Prostate gland (tissue), 2 donors: ENCODE results near the gene FFAR3. TPM values are rescaled to one million over a fixed set of nuclear protein-coding genes. Genes with fewer than 3 reads are reported as not detected.

Experiments
- DNase-seq: peaks from one replicate; pipeline ENCODE4 v3.0.0-alpha.2; 2019; ENCODE audit warnings: low spot score
- H3K27ac ChIP-seq, 2 donors: fragments of 200-600 bp; sonication (generic); 2 replicates each; pipeline ENCODE4 v1.5.1; 2017 to 2019
- H3K27me3 ChIP-seq: fragments of 200-600 bp; sonication (generic); replicated peaks from 2 replicates; pipeline ENCODE4 v1.5.1; 2019; ENCODE audit not compliant: insufficient read depth
- H3K36me3 ChIP-seq, 2 donors: fragments of 200-600 bp; sonication (generic); 1 replicate in 1 of 2; 2 replicates in 1 of 2; pipeline versions ENCODE4 v1.5.1 to v1.8.1; 2017 to 2019
- H3K4me1 ChIP-seq: fragments of 200-600 bp; sonication (generic); replicated peaks from 2 replicates; pipeline ENCODE4 v1.5.1; 2019
- H3K4me3 ChIP-seq, 2 donors: fragments of 200-600 bp; sonication (generic); 2 replicates each; pipeline ENCODE4 v1.5.1; 2017 to 2019
- H3K9me3 ChIP-seq: fragments of 200-600 bp; sonication (generic); 2 replicates; pipeline ENCODE4 v1.5.1; 2017
- CTCF ChIP-seq, 4 experiments: fragments of 200-600 bp in 2 of 4; fragments of 450-650 bp in 2 of 4; sonication (generic) in 2 of 4; IDR thresholded peaks; 1 replicate in 3 of 4; 2 replicates in 1 of 4; pipeline ENCODE4 v1.5.1; 2016 to 2019; ENCODE audit warnings: antibody characterized with exemption in 4 of 4, mild to moderate bottlenecking in 2 of 4, moderate library complexity in 2 of 4
- POLR2A ChIP-seq: fragments of 450-650 bp; IDR thresholded peaks from one replicate; pipeline ENCODE4 v1.6.1; 2016; ENCODE audit warnings: antibody characterized with exemption, mild to moderate bottlenecking
- POLR2AphosphoS5 ChIP-seq: sonication (generic); formaldehyde crosslinking; IDR thresholded peaks from one replicate; pipeline ENCODE4 v1.6.1; 2017; ENCODE audit warnings: antibody characterized with exemption
- WGBS: methylation state at CpG from one replicate; pipeline ENCODE4 v1.1.5; 2018; 5-methylcytosine and 5-hydroxymethylcytosine counted together
- intact Hi-C: fragments of 100-400 bp; cut with DNase I; formaldehyde crosslinking; loops from one replicate; pipeline ENCODE4 v1.14.2; 2022
- total RNA-seq, 2 donors: library from RNA; depleted of rRNA; stranded (reverse); fragments of >200 nt; gene quantifications; one replicate each; pipeline ENCODE4 v1.1.0, GENCODE V29; 2016

Gene FFAR3
- total RNA-seq, 2 donors from 2014 or later: 1.6 TPM; not detected in 1

- DNase-seq: no peak
- Histone ChIP-seq H3K27ac (no peak overlapping the region), H3K9me3 (no peaks in the 10 kb centered on the region), H3K4me3 (no peak overlapping the region), H3K36me3 (no peaks in the 10 kb centered on the region), H3K4me1 (no peaks in the 10 kb centered on the region), H3K27me3 (no peaks in the 10 kb centered on the region)
- TF ChIP-seq POLR2AphosphoS5 (no peak), POLR2A (no peak)
- WGBS: 68% methylated on average over 5 of the region's 5 CpGs
- intact Hi-C loops: no loop called here
These were observed 2.7 kb downstream of the FFAR3 start for GRCh38 chr19:35360880-35361420.

- DNase-seq: no peak
- Histone ChIP-seq H3K27me3 (no peaks in the 10 kb centered on the region), H3K4me3 (no peak overlapping the region), H3K36me3 (no peaks in the 10 kb centered on the region), H3K27ac (no peak overlapping the region), H3K4me1 (no peaks in the 10 kb centered on the region), H3K9me3 (no peaks in the 10 kb centered on the region)
- TF ChIP-seq CTCF (IDR thresholded peaks at IDR 0.05): no peak
- no peak for TF ChIP-seq POLR2AphosphoS5
- no peak for TF ChIP-seq POLR2A
- intact Hi-C loops: no loop called here
- WGBS: 64% methylated on average over 7 of the region's 14 CpGs
These were observed 4.2 kb downstream of the FFAR3 start for GRCh38 chr19:35362261-35363000.

- intact Hi-C loops: no loop called here
- DNase-seq: no peak
- H3K27ac ChIP-seq: no peak overlapping the region
- WGBS: 65% methylated on average over 9 of the region's 11 CpGs
- no peaks in the 10 kb centered on the region for H3K4me1 ChIP-seq
- H3K27me3 ChIP-seq: no peaks in the 10 kb centered on the region
- no peak overlapping the region for H3K4me3 ChIP-seq
- H3K36me3 ChIP-seq: no peaks in the 10 kb centered on the region
- no peaks in the 10 kb centered on the region for H3K9me3 ChIP-seq
- TF ChIP-seq POLR2AphosphoS5 (no peak), POLR2A (no peak), CTCF (IDR thresholded peaks at IDR 0.05) (no peak)
These were observed 4.8 kb downstream of the FFAR3 start for GRCh38 chr19:35363001-35363590.

- WGBS: 72% methylated on average over 14 of the region's 19 CpGs
- intact Hi-C loops: no loop called here
- Histone ChIP-seq H3K4me1 (no peaks in the 10 kb centered on the region), H3K27ac (no peak overlapping the region), H3K36me3 (no peaks in the 10 kb centered on the region), H3K27me3 (no peaks in the 10 kb centered on the region), H3K4me3 (no peak overlapping the region), H3K9me3 (no peaks in the 10 kb centered on the region)
- TF ChIP-seq POLR2AphosphoS5 (no peak), CTCF (IDR thresholded peaks at IDR 0.05) (no peak)
- DNase-seq: no peak
These were observed 5.6 kb downstream of the FFAR3 start for GRCh38 chr19:35363711-35364425.

GRCh38 chr19:35365303-35365702 is 7.0 kb downstream of the FFAR3 start:
- no peaks in the 10 kb centered on the region for H3K27me3 ChIP-seq
- no peaks in the 10 kb centered on the region for H3K4me1 ChIP-seq
- no peak for DNase-seq
- no peaks in the 10 kb centered on the region for H3K36me3 ChIP-seq
- no peaks in the 10 kb centered on the region for H3K9me3 ChIP-seq
- WGBS: 90% methylated on average over 3 of the region's 4 CpGs
- no peak overlapping the region for H3K4me3 ChIP-seq
- no peak for TF ChIP-seq POLR2A
- intact Hi-C loops: no loop called here
- no peak overlapping the region for H3K27ac ChIP-seq
